ENCODE results near the gene PLXNC1.
A peak's percentile ranks its signal among the peaks of the same experiment; 100 is the strongest.

Gene PLXNC1

DNA sequence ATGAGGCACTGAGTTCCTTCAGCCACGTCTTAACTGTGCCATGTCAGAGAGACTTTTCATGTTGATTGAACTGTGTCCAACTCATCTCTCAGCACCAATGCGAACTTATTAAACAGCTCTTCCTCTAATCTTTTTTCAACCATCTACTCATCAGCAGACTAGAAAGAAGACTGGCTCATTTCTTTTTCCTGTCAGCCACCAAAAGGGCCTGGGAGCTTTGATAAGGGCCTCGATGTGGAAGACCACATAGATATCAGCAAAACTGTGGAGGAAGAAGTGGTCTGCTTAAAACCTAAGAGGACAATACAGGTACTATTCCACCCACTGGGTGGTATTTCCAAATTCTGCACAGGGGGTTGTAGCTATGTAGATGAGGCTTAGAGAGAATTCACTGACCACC is 3.6 kb upstream of the PLXNC1 start:
- TF ChIP-seq GATA2 (IDR thresholded peaks at IDR 0.05; ENCODE audit: low read depth, low read length), result no peak
- TF ChIP-seq GATA3 (IDR thresholded peaks at IDR 0.05; ENCODE audit: low read depth, low read length), result no peak

DNA sequence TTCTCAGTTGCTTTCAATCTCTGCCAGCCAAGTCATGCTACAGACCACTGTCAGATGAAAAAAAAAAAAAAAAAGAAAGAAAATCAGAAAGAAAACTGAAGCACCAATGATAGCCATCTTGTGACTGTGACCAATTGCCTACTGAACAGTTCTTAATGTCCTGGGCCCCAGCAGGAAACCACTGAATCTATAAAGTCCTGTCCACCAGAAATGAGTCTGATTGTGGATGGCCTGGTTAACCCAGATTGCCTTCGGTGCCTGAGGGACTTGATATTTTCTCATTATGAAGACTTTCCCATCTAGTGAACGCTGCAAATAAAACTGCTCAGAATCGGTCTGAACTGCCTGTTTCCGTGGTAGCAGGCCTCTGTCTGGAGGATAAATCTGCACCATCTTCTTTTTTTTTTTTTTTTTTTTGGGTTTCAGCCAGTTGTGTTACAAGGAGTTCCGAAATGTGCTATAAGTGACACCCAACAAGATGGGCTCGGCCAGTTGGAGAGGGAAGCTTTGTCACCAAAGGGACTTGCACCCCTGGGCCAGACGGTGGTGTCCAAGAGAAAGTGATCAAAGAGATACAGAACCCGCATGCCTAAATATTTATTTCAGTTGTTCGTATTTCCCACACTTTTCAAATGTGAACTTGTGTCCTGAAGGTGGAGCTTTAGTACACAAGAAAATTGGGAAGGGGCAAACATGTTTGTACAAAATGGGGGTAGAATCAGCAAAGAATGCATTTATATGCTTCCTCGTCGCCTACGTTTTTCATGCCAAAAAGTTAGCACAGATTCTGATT is 3.0 kb upstream of the PLXNC1 start:
- TF ChIP-seq GATA2 (IDR thresholded peaks at IDR 0.05; ENCODE audit: low read depth, low read length), result peak; percentile 78
- no peak; the same call in 1 of the 2 replicates for TF ChIP-seq GATA3 (IDR thresholded peaks at IDR 0.05; ENCODE audit: low read depth, low read length)

DNA sequence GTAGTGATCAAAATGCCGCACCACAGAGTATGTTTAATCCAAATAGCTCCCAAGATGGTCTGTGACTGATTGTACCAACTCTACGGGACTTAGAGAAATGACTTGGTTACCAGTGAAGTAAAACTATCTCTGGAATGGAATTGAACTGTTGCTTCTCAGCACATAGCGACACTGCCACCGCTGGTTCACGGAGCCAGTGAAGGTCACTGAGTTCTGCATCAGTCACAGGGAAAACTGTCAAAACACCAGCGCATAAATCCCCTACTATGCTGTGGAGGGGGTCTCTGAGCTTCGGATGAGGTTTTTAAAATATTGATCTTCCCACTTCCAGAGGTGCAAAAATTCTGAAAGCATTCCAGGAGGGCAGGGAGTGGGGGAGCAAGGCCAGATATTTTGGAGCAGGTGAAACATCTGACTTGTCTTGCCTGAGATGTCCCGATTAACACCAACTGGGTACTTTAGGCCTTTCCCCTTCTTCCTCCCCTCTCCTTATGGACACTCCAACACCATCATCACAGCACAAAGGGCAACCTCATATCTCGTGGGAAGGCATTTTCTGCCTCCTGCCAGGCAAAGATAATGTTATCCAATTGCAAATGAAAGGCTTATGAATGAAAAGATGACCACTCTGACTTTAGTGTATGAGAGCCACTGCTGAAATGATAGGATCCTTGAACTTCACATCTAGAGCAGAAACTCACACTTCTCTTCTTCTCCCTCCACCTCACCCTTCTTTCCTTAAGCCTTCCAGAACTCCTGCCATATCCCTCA is 2.0 kb upstream of the PLXNC1 start:
- TF ChIP-seq GATA3 (IDR thresholded peaks at IDR 0.05; ENCODE audit: low read depth, low read length) (no peak), GATA2 (IDR thresholded peaks at IDR 0.05; ENCODE audit: low read depth, low read length) (no peak)

DNA sequence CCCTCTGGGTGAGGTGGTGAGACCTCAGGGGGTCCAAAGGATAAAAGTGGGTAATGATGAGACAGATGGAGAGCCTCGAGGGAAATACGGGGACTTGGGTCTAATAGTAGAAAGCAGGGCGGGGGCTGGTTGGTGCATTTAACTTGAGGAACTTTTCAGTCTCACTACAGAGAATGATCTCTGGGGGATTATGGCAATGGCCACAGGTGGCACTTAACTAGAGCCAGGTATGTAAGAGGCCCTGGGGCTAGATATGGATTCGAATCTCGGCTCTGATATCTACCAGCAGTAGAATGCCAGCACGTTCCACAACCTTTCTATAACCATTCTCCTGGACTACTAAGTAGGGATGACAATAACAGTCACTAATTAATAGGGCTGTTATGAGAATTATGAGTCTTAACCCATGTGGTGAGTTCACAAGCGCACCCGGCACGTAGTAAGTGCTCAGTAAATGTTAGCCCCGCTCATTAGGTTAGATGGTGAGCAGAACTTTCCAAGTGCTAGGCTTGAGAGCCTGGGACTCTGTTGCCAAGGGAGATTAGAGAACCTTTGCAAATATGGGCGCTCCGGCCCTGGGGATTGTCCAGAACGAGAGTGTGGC is 888 bp upstream of the PLXNC1 start:
- TF ChIP-seq GATA2 (IDR thresholded peaks at IDR 0.05; ENCODE audit: low read depth, low read length) (no peak), GATA3 (IDR thresholded peaks at IDR 0.05; ENCODE audit: low read depth, low read length) (no peak)

DNA sequence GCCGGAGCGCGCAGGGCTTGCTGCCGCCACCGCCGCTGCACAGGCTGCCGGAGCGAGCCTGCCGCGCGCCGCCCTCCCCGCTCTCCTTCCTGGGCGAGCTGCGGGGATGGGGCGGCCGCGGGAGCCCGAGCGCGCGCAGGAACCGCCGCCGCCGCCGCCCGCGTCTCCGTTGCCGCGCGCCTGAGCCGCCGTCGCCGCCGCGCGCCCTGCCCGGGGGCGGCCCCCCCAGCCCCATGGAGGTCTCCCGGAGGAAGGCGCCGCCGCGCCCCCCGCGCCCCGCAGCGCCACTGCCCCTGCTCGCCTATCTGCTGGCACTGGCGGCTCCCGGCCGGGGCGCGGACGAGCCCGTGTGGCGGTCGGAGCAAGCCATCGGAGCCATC is 352 bp downstream of the PLXNC1 start:
- TF ChIP-seq GATA3 (IDR thresholded peaks at IDR 0.05; ENCODE audit: low read depth, low read length), result no peak
- TF ChIP-seq GATA2 (IDR thresholded peaks at IDR 0.05; ENCODE audit: low read depth, low read length), result no peak

DNA sequence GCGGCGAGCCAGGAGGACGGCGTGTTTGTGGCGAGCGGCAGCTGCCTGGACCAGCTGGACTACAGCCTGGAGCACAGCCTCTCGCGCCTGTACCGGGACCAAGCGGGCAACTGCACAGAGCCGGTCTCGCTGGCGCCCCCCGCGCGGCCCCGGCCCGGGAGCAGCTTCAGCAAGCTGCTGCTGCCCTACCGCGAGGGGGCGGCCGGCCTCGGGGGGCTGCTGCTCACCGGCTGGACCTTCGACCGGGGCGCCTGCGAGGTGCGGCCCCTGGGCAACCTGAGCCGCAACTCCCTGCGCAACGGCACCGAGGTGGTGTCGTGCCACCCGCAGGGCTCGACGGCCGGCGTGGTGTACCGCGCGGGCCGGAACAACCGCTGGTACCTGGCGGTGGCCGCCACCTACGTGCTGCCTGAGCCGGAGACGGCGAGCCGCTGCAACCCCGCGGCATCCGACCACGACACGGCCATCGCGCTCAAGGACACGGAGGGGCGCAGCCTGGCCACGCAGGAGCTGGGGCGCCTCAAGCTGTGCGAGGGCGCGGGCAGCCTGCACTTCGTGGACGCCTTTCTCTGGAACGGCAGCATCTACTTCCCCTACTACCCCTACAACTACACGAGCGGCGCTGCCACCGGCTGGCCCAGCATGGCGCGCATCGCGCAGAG is 873 bp downstream of the PLXNC1 start:
- TF ChIP-seq GATA2 (IDR thresholded peaks at IDR 0.05; ENCODE audit: low read depth, low read length) (no peak), GATA3 (IDR thresholded peaks at IDR 0.05; ENCODE audit: low read depth, low read length) (no peak)

DNA sequence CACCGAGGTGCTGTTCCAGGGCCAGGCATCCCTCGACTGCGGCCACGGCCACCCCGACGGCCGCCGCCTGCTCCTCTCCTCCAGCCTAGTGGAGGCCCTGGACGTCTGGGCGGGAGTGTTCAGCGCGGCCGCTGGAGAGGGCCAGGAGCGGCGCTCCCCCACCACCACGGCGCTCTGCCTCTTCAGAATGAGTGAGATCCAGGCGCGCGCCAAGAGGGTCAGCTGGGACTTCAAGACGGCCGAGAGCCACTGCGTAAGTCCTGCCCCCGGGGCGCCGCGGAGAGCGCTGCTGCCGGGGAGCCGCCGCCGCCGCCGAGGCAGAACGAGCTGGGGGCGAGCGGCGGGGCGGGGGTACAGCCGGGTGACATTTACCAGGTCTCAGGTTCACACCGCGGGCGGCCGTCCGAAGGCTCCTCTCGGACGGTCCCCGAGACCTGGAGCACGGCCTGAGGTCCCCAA is 1.4 kb downstream of the PLXNC1 start:
- TF ChIP-seq GATA3 (IDR thresholded peaks at IDR 0.05; ENCODE audit: low read depth, low read length) (no peak), GATA2 (IDR thresholded peaks at IDR 0.05; ENCODE audit: low read depth, low read length) (no peak)

DNA sequence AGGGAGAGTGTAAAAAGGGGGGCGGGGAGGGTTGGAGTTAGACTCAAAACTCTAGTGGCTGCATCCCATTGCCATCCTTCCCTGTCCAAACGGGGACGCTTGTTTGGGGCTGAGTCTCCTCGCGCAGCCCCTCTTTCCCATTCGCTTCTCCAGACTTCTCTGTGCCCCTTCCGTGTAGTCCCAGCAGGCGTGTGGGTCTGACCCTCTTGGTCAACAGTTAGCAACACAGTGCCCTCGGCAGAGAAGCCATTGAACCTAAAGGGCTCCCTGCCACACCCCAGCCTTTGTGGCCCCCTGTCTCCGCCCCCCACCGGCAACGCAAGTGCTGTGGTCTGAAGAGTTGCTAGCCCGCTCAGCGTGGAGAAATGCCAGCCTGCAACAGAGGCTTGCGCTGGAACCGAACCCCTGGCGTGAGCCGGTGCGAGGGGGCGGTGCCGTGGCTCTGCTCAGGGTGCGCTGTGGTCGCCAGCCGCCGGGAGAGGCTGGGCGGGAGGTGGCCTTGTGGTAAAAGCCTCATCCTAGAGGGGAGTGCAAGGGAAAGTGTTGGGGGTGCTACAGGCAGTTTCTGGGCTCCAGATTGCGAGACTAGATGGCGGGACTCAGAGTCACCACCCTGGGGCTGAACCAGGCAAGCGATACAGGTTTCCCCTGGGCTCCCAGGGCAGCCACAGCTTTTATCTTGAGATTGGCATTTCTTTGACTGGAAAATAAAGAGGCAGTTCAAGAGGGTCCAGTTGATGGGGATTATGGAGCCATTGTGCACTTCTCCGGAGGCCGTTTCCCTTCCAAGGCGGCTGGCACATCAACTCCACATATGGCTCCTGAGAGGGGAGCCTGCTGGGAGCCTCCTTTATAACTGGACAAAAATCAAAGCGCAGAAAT is 2.1 kb downstream of the PLXNC1 start:
- TF ChIP-seq GATA3 (IDR thresholded peaks at IDR 0.05; ENCODE audit: low read depth, low read length) (no peak), GATA2 (IDR thresholded peaks at IDR 0.05; ENCODE audit: low read depth, low read length) (no peak)

DNA sequence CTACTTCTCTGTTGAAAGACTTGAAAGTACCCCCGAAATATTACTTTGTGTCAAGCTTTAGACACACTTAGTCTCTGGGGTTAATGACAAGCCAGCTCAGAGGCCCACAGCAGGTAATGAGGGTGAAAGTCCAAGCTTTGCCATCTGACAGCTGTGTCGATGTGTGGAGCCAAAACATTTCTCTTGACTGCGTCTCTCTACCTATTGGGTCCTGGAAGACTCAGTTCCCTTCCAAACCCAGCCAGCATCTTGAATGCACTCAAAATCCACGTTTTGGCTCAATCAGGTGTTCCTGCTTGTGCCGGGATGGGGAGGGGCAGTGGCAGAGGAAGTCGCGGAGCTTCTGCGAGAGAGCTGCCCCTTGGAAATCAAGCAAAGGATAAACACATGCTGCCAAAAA is 3.2 kb downstream of the PLXNC1 start:
- no peak for TF ChIP-seq GATA2 (IDR thresholded peaks at IDR 0.05; ENCODE audit: low read depth, low read length)
- TF ChIP-seq GATA3 (IDR thresholded peaks at IDR 0.05; ENCODE audit: low read depth, low read length), result no peak

DNA sequence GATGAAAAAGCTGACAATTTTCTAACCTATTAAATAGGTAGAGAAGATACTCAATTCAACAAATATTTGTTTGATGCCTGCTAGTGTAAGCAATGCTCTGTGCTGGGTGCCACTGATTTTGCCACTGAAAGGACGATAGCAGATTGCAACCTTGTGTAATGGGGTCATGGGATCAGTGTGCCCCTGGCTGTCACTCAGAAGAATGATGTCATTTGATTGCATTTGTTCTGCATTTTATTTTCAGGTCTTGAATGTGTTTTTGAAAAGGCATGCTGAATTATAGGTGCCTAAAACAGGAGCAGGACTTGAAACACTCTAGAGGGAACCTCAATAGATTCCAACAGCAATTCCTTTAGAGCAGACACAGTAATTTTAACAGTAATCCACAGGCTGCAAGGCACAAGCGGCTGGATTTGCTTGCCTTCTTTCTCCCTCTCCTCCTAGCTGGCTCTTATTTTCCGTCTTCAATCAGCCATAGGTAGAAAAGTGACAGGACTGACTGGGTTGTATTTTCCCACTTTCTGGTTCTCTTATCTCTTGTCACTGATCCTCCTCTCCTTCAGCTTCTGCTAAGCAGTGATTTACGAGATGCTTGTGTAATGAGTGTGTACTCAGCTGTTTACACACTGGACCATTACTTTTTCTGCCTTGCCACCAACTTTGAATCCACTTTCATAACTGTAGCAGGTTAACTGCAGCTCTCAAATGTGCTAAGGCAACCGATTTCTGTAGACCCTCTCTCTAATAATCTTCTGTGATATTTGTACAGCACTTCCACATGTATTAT is 4.1 kb downstream of the PLXNC1 start:
- TF ChIP-seq GATA2 (IDR thresholded peaks at IDR 0.05; ENCODE audit: low read depth, low read length) (no peak), GATA3 (IDR thresholded peaks at IDR 0.05; ENCODE audit: low read depth, low read length) (no peak)

DNA sequence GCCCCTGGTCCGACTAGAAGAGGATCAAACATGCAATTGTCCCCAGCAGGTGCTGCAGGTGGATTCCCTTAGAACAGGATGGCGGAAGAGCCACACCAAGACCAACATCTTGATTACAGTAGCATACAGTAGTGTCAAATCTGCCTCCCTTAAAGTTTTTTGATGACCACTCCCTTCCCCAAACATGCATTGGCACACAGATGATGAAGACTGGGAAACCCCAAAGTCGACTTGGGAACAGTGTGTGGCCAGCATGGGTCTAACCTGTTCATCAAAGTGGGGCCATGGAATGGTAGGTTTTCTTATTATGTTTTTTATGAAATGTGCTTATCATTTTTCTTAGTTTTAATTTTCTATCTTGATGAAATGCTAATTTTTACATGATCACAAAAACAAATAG is 8.8 kb downstream of the PLXNC1 start:
- TF ChIP-seq GATA2 (IDR thresholded peaks at IDR 0.05; ENCODE audit: low read depth, low read length) (no peak), GATA3 (IDR thresholded peaks at IDR 0.05; ENCODE audit: low read depth, low read length) (no peak)

DNA sequence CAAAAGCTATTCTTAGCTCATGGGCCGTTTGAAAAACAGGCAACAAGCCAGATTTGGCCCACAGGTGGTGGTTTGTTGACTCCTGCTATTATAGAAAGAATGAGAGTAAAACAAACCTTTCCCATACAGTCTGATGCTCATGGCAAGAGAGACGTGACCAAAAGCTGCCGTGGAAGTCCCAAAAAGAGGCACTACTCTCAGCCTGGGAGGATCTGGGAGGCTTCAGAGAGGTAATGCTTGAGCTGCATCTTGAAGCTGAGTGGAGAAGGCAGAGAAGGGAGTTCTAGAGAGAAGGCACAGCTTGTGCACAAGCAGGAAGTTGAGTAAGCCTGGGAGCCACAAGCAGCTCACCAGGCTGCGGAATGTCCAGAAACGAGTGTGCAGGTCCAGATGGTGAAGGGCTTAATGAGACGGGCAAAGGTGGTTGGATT is 9.6 kb downstream of the PLXNC1 start:
- TF ChIP-seq GATA2 (IDR thresholded peaks at IDR 0.05; ENCODE audit: low read depth, low read length) (no peak), GATA3 (IDR thresholded peaks at IDR 0.05; ENCODE audit: low read depth, low read length) (no peak)
